ENCODE results near the gene ACTR3.

Gene ACTR3

DNA sequence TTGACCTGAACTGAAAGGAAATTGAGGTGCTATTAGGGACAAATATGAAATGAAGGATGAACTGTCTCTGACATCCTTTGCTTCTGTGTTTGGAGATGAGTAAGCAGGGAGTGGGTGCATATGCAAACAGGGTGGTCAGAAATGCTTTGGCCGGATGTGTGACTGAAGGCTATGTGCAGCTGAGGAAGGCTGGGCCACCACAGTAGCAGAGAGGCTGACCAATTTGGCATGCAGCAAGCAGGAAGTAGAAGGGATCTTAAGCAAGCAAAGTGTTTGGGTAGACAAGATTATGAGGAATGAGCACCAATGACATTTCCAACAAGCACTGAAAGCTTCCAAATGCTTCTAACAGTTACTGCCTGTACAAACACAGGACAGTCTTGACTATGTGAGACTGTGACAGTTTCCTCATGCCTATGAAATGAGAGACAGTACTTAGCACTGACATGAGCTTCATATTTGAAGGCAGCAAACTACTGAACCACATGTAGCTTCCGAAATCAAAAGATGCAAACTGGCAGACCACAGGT is 3.3 kb upstream of the ACTR3 start:
- TF ChIP-seq, protein P1, sequence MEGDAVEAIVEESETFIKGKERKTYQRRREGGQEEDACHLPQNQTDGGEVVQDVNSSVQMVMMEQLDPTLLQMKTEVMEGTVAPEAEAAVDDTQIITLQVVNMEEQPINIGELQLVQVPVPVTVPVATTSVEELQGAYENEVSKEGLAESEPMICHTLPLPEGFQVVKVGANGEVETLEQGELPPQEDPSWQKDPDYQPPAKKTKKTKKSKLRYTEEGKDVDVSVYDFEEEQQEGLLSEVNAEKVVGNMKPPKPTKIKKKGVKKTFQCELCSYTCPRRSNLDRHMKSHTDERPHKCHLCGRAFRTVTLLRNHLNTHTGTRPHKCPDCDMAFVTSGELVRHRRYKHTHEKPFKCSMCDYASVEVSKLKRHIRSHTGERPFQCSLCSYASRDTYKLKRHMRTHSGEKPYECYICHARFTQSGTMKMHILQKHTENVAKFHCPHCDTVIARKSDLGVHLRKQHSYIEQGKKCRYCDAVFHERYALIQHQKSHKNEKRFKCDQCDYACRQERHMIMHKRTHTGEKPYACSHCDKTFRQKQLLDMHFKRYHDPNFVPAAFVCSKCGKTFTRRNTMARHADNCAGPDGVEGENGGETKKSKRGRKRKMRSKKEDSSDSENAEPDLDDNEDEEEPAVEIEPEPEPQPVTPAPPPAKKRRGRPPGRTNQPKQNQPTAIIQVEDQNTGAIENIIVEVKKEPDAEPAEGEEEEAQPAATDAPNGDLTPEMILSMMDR (IDR thresholded peaks at IDR 0.05; ENCODE audit: low read depth, low read length, missing control alignments): no peak
- no peak overlapping the region for H3K4me3 ChIP-seq (ENCODE audit: low read depth, low read length)
- peak; percentile 40 for DNase-seq (ENCODE audit: low read depth)
- in situ Hi-C loops (cut with HindIII; ENCODE audit: low sequenced_read_pairs): no loop called here

DNA sequence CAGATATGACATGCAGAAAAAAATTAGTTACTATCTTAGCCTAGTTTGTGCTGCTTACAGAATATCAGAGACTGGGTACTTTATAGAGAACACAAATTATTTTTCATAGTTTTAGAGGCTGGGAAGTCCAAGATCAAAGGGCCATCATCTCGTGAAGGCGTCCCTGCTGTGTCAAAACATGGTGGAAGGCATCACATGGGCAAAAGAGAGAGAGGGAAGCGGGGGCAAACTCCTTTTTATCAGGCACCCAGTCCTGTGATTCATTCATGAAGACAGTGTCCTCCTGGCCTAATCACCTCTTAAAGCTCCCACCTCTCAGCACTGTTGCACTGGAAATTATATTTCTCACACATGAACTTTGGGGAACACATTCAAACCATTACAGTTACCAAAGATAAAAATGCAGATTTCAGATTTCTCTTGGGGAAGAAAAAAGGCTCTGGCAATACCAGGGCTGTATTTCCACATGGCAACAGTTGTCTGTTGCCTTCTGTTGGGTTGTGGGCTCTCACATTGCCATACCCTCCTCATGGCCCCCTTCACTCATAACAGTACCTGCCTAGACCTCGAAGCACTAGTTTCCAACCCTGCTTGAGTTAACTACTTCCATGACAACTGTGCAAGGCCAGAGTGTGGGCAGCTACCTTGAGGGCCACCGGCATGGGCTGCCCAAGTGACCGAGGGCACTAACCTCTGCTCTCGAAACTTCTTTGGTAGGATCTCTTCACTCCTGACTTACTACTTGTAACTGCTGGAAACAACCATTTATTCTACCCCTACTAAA is 2.7 kb upstream of the ACTR3 start:
- no peak for DNase-seq (ENCODE audit: low read depth)
- H3K4me3 ChIP-seq (ENCODE audit: low read depth, low read length): no peak overlapping the region
- TF ChIP-seq, protein P1 (IDR thresholded peaks at IDR 0.05; ENCODE audit: low read depth, low read length, missing control alignments): no peak
- in situ Hi-C loops (cut with HindIII; ENCODE audit: low sequenced_read_pairs): no loop called here

DNA sequence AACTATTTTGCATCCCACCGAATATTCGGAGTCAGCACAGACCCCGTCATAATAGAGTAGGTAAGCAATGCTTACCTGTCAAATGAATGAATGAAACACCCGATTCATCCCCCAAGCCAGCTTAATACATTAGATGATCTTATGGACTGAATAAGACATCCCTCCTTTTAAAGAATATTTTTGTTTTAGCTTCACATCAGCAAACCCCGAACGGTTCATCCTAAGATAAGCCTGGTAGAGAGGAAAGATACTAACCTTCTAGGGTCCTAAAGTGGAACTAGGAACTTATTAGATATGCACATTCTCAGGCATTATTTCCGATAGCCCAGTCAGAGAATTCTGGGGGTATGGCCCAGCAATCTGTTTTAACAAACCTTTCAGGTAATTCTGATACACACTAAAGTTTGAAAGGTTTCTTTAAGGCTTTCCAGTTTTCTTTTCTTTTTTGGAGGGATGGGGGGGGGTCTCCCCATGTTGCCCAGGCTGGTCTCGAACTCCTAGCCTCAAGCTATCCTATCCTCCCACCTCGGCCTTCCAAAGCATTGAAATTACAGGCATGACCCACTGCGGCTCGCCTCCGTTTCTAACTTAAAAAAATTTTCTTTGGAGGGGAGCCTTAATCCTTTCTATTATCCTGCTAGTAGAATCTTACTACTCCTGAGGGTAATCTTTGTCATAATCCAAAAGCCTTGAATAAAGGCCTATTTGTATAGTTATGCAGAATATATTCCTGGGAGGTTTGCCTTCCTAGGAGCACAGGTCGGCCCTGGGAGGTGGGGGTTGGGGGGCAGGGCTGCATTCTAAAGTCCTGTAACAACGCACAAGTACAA is 1.0 kb upstream of the ACTR3 start:
- TF ChIP-seq, protein P1 (IDR thresholded peaks at IDR 0.05; ENCODE audit: low read depth, low read length, missing control alignments): no peak
- peak overlapping the region; percentile 88 for H3K4me3 ChIP-seq (ENCODE audit: low read depth, low read length)
- DNase-seq (ENCODE audit: low read depth): no peak
- in situ Hi-C loops (cut with HindIII; ENCODE audit: low sequenced_read_pairs): no loop called here

DNA sequence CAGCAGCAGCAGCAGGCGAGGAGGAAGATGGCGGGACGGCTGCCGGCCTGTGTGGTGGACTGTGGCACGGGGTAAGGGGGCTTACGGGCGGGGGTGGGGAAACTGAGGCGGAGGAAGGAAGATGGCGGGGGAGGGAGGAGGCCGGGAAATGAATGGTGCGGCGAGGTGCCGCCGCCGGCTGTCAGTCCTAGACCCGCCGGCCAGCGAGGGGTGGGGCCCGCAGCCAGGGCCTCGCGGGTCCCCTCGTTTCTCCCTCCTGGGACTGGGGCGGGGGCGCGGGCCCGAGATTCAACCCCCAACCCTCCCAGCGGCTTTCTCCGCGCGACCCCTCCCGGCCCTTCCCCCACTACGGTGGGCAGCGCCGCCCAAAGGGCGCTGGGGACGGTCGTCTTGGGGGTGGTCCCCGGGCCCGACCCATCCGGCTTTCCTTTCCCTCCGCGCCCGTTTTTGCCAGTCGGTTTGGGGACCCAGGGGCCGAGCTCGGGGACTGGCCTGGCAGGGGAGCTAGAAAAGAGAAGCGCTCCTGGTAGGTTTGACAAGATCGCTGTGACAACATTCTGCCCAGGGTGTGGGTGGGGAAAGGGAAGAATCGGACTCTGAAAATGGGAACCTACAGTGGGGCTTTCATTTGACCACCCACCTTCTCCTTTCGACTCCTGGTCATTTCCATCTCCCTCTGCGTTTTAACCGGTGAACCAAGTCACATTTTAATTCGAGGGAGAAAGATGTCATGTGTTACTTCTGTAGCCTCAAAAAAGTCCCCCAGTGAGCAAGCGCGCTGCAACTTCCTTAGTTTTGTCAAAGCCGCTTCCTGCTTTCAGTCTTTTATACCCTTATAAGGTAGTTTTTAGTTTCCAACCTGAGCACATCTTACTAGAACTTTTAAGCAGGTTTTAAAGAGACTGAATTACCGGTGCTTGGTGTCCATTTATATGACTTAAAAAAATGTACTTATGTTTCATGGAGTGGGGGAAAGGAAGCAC is 655 bp downstream of the ACTR3 start:
- in situ Hi-C loops (cut with HindIII; ENCODE audit: low sequenced_read_pairs): no loop called here
- peak overlapping the region; percentile 88 for H3K4me3 ChIP-seq (ENCODE audit: low read depth, low read length)
- TF ChIP-seq, protein P1 (IDR thresholded peaks at IDR 0.05; ENCODE audit: low read depth, low read length, missing control alignments): no peak
- DNase-seq (ENCODE audit: low read depth): peak; percentile 41

DNA sequence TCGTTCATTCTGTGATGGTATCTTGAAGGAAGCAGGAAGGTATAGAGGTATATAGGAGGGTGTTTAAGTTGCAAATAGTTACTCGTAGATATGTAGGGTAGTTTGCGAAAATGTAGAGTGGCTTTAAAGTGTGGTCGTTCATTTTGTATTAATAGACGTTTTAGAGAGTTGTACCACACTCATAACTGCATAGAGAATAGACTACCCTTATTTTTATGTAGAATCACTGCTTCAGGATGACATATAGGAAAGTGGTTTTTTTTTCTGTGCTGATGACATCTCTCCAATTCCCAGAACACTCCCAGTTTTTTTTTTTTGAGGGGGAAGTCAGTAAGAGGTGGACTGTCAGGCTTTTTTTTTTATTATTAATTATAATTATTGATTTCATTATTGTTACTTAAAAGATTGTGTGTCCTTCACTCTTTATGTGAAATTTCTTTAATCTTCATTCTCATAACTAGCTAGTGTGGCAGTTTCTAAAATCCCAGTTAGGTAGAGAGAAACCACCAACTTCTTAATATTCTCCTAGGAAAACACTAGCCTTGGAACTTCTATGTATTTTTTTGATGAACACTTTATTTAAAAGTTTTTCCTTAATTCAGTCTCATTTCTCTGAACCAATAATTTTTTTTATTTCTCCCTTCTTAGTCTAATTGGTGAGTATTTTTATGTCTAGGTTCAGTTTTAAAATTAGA is 1.5 kb downstream of the ACTR3 start:
- TF ChIP-seq, protein P1 (IDR thresholded peaks at IDR 0.05; ENCODE audit: low read depth, low read length, missing control alignments): no peak
- in situ Hi-C loops (cut with HindIII; ENCODE audit: low sequenced_read_pairs): no loop called here
- no peak for DNase-seq (ENCODE audit: low read depth)
- peak overlapping the region; percentile 88 for H3K4me3 ChIP-seq (ENCODE audit: low read depth, low read length)

All from astrocyte of the cerebellum (primary cell).